NCI-H1417 (cell line): ENCODE data around the gene CUX1.
A peak's percentile ranks its signal among the peaks of the same experiment; 100 is the strongest.
"Not testable (repeated sequence)": the region's sequence is repeated elsewhere in the genome, so short reads cannot be mapped to it uniquely, and the experiment has no call there.

Experiments used
- DNase-seq, 3 experiments: peaks; one replicate each; lab custom pipeline; 2025; lab: John Stamatoyannopoulos, UW

Gene CUX1

DNA sequence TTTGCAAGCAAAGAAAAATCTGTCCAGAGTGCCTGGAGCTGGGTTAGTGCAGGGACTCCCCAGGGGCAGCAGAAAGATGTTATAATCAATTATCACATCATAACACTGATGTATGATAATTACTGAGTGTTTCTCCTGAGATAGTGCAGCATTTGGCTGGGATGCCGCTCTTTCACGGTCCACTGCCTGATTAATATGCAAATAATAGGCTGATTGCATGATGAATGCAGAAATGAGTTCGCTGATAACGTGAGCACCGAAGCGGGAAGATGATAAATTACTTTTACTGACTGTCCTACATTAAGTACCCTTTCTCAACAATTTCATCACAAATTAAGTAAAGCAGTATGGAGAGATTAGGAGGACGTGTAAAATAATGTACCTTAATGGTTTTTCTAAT is 397.8 kb downstream of the CUX1 start:
- peak in 2 of 3 experiments; percentile 14 to 47 for DNase-seq

DNA sequence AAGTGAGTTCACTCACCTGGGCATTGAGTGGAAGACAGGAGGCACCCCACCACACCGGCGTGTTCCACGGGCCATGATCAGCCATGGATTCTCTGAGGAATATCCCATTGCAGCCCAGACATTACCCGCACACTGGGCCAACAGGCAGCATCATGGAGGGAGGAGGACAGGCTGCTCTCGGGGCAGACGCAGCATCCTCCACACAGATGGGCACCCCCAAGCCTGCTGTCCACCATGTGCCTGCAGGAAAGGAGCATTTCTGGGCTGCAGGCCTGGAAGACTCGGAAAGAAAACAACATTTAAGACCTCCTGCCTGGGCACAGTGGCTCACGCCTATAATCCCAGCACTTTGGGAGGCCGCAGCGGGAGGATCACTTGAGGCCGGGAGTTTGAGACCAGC is 398.3 kb downstream of the CUX1 start:
- DNase-seq, result no peak

DNA sequence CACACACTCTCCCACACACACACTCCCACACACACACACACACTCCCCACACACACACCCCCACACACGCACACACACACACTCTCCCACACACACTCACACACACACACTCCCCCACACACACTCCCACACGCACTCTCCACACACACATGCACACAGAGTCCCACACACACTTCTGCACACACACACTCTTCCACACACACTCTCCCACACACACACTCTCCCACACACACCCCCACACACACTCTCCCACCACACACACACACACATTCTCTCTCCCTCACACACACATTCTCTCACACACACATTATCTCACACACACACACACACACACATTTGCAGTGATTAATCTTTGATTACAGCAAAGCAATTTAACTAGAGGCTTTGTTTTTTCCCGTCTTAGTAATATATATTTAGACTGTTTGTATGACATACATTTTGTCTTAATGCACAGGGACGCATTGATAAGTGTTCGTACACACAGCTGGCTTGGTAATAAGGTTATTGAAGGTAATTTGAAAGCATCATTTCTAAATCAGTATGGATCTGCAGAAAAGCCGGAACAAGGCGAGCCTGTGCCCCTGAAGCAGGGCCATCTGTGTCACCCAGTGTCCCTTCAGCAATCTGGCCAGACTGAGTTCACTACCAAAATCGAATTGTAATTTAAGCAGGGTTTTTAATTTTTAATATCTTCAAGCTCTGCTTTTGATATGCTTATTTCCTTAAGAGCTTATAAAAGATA is 399.3 kb downstream of the CUX1 start:
- DNase-seq, result no peak

DNA sequence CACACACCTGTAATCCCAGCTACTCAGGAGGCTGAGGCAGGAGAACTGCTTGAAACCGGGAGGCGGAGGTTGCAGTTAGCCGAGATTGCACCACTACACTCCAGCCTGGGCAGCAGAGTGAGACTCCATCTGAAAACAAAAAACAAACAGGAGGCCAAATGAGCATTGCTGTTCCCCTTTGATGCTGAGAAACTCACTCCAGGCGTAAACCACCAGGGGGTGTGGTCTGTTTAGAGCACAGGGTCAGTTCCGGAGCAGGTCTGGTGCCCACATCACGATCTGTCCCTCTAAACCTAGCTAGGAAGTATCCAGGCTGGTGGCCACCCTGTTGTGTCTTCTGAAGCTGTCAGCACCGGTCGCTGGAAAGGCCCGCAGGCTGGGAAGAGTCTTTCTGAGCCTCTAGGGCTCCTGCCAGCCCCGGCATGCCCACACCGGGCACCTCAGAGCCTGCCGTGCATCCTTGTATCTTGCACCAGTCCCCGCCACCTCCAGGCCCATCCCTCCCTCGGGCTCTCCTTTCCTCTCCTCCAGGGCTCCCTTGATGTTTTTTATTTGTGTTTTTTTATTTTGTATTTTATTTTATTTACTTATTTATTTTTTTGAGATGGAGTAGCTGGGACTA is 402.9 kb downstream of the CUX1 start:
- DNase-seq, result no peak

DNA sequence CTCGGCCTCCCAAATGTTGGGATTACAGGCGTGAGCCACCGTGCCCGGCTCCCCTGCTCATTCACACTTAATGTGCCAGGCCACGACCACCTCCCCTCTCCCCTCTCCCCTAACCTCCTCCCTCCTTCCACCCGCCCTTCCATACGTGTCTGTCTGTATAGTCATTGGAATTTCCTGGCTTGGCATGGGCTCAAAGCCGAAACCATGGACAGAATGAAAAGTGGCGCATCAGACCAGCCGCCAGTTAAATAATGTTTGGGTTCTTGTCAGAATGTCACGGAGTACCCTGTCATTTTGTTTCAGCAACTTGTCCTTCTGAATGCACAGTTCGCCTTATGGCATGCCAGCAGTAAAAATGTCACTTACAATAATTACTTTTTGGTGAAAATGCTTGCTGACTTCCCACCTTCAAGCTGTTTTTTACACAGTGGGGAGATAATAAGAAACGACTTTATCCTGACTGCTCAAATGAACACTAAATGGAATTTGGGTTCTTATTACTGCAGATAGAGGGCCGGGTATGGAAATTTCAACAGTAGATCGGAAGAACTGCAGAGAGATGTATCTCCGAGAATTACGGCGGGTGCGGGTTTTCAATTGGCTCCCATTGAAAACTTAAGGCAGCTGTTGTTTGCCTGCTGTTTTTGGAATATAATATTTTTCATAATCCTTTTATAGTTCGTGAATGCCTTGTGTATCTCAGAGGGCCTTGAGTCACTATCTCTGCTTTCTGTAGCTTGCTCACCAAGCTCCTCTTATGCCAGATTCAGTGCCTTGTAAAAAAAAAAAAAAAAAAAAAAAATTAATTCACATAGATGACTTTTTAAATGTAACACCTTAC is 403.8 kb downstream of the CUX1 start:
- DNase-seq, result no peak

DNA sequence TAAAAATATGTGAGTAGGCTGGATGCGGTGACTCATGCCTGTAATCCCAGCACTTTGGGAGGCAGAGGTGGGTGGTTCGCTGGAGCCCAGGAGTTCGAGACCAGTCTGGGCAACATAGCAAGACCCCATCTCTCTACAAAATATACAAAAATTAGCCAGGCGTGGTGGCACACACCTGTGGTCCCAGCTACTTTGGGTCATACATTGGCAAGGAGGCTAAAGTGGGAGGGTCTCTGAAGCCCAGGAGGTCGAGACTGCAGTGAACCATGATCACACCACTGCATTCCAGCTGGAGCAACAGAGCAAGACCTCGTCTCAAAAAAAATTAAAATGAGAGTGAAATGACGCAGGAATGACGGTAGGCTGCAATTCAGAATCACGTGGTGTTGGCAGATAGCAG is 404.5 kb downstream of the CUX1 start:
- no peak for DNase-seq

DNA sequence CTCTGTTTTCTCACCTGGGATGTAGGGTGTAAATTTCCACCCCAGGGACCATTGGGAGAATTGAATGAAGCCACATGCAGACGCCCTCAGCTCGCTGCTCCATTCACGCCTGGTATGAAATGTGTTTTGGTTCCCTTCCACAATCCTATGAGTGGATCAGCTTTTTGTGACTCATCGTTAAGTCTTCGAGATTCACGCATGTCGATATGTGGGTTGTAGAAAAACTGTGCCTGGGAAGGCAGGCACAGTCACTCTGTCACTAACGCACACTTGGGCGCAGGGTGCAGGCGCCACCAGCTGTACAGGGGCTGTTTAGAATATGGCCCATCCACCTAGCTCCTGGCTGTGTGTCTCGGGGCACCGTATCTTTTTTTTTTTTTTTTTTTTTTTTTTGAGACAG is 405.0 kb downstream of the CUX1 start:
- DNase-seq, result no peak

DNA sequence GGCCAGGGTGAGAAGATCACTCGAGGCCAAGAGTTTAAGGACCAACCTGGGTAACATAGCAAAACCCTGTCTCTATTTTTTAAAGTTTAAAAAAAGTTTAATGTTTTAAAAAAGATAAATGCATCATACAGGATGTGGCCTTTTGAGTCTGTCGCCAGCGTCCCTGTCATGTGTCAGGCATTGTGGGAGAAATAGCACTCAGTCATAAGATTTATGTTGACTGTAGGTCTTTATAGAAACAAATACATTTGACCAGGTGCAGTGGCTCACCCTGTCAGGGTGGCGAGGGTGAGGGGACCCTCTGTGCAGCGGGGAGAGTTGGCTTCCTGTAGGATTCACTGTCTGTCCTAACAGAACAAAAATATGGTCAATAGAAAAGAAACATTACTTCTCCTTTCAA is 405.8 kb downstream of the CUX1 start:
- peak in 1 of 3 experiments; percentile 11 for DNase-seq

DNA sequence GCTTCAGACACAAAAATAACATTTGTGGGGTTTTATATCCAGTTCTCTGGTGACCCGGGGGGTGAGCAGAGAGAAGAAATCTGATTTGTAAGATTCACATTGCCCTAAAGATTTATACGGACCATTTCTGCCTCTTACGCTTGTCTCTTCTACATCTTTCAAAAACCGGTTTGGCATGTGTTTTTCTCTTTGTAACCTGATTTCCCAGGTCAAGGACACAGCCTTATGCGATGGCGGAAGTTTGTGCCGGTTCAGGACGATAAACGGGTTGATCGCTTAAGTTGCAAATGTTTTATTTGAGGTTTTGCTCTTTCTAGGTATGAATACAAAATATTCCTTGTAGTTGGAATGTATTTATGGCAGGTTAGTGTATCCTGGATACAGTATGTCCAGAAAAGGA is 407.6 kb downstream of the CUX1 start:
- no peak for DNase-seq

DNA sequence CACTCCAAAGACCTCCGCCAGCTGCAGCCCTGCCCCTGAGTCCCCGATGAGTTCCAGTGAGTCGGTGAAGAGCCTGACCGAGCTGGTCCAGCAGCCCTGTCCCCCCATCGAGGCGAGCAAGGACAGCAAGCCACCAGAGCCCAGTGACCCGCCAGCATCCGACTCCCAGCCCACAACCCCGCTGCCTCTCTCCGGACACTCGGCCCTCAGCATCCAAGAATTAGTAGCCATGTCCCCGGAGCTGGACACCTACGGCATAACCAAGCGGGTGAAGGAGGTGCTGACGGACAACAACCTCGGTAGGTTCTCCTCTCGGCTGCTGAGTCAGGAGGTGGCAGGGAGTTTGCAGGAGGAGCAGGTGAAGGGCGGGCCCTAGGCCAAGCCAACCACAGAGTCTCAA is 409.9 kb downstream of the CUX1 start:
- DNase-seq, result no peak

DNA sequence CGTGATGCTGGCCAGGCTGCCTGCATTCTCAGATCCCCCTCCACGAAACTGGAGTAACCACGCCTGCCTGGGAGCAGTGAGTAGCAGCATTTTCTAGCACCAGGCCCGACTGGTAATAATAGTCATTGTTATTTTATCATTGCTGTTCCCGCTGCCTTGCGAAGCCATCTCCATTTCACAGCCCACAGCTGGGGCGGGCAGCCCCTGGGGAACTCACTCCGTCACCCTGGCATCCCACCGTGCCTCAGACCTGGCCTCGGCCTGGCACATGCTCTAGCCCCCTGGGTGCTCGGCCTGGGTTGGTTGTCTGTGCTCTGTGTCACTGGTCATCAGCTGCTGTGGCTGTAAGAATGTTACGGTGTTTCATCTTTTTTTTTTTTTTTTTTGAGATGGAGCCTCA is 411.5 kb downstream of the CUX1 start:
- DNase-seq, result no peak

DNA sequence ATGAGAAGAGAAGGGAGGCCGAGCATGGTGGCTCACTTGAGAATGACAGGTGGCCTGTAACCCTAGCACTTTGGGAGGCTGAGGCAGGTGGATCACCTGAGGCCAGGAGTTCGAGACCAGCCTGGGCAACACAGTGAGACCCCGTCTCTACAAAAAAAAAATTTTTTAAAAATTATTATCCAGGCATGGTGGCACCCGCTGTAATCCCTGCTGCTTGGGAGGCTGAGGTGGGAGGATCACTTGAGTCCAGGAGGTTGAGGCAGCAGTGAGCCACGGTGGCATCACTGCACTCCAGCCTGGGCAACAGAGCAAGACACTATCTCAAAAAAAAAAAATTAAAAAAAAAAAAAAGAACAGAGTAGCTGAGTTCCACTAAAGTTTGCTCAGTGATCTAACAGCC is 412.7 kb downstream of the CUX1 start:
- DNase-seq, result not testable (repeated sequence)

DNA sequence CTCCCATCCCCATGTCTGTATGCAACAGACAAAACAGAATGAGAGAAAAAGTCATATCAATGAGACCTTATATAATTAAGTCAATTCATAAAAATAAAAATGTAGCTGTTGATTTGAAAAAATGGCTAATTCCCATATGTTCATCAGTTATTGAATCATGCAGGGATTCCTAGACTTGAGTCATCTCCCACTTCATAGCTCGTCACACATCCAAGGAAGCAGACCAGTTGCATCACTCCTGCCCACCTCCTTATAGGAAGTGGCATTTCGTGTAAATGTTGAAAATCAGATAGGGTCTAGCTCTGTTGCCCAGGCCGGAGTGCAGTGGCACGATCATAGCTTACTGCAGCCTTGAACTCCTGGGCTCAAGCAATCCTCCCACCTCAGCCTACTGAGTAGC is 413.2 kb downstream of the CUX1 start:
- no peak for DNase-seq

DNA sequence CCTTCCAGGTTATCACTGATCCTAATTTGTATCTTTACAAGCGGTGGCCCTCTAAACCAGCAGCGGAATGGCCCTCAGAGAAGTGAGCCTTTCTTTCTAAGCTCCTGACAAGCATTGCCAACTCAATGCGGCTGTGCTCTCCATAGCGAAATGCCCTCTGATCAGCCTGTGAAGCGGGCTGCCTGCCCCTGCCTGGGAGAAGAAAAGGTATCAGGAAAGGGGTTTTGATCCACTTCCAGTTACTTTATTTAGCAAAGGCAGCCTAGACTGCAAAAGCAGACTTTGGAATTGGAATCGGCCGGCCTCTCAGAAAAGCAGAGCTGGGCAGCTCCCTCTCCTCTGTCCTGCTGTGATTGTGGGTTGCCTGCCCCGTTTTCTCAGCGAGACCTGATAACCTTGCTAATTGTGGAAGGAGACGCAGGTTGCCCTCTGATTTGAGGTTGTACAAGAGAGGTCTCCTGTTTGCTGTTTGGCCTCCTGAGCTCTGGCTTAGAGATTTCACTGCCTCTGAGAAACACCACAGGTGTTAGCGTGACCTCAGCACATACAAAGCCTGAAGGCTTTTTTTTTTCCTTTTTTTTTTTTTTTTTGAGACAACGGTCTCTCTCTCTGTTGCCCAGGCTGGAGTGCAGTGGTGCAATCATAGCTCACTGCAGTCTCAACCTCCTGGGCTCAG is 415.3 kb downstream of the CUX1 start:
- DNase-seq, result no peak

DNA sequence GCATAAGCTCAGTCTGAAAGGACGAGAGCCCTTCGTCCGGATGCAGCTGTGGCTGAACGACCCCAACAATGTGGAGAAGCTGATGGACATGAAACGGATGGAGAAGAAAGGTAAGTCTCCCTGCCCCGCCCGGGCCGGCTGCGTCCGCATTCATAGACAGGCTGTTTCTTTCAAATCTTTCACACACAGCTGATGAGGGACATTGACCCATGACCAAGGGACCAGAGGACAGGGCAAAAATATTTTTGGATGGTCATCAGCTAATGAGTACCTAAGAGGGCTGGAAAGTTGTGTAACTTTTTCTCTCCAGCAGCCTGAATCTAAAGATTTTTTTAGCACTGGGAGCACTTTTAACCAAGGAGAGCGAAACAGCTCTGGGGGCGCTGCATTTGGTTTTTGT is 416.7 kb downstream of the CUX1 start:
- DNase-seq, result no peak

DNA sequence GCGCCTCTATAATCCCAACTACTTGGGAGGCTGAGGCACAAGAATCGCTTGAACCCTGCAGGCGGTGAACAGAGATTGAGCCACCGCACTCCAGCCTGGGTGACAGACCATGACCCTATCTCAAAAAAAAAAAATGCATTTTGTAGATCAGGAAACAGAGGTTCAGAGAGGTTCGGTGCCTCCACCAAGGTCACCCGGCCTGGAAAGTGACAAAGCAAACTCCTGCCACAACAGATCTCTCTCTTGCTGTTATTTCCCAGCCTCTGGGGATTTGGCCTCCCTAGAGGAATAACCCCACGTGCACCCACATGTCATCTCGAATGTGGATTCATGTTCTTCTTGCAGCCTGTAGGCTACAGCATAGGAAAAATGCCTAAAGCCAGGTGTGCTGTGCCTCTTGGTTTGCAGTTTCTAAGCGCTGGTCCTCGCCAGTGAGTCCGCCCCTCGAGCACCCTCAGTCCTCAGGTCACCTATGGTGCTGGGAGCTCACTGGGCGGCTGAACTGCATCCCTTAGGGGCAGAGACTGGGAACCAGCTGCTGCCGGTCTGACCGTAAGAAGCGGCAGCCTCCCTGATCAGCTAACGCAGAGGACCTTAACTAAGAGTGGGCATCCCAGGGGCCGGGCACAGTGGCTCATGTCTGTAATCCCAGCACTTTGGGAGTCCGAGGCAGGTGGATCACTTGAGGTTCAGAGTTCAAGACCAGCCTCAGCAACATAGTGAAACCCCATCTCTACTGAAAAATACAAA is 417.6 kb downstream of the CUX1 start:
- no peak for DNase-seq

DNA sequence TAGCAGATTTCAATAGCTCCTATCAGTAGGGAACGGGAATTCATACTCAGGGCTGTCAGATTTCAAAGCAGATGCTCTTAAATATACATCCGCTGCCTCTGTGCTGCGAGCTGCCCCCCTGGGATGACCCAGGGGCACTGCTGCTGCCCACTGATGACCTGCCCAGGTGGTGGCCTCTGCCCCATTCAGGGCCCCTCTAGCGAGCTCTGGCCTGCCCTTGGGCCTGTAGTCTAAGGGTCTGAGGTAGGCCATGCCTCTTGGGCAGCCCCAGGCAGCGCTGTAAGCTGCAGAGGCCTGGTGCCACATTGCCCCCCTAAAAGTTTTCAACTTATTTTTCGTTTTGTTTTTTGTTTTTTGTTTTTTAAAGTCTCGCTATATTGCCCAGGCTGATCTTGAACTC is 418.7 kb downstream of the CUX1 start:
- no peak for DNase-seq

DNA sequence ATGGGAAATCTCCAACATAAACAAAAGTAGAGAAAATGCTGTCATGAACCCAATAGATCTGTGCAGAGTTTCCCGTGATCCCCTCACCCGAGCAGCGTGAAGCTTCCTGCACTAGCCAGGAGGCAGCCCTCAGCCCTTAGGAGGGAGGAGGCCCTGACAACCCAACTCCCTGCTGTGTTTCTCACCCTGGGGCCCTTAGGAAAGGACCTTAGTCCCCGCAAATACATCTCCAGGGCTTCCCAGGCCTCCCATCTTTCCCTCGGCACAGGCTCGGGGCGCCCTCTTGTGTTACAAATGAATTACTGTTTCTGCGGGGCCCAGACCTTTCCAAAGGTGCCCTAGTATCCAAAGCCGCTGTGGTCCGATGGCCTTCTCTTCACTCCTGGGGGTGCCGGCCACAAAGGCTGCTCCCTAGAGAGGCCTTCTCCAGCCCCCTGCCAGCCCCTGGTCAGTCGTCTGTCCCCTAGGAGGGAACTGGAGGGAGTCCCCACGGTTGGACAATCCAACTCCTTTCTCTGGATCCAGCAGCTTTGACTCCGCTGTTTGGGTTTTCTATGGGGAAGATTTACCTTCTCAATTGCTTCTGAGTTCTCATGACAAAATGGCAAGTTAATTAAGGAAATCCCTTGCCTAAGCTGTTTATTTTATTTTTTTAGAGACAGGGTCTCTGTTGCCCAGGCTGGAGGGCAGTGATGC is 419.3 kb downstream of the CUX1 start:
- DNase-seq, result peak; percentile 55 to 79 (median 65)

DNA sequence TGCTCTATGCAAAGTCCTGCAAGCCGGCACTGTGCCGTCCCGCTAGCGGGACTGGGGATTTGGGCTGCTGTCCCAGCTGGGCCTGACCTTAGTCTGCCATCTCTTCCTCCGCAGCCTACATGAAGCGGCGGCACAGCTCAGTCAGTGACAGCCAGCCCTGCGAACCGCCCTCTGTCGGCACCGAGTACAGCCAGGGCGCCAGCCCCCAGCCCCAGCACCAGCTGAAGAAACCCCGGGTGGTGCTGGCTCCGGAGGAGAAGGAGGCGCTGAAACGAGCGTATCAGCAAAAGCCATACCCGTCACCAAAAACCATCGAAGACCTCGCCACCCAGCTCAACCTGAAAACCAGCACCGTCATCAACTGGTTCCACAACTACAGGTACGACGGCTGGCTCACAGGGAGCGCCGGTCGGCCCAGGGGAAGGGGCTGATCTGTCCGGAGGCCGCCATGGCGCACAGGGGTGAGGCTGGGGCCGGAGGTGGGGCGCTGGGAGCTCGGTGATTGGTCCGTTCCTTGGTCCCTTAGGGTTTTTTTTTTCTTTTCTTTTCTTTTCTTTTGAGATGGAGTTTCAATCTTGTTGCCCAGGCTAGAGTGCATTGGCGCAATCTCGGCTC is 421.9 kb downstream of the CUX1 start:
- no peak for DNase-seq

DNA sequence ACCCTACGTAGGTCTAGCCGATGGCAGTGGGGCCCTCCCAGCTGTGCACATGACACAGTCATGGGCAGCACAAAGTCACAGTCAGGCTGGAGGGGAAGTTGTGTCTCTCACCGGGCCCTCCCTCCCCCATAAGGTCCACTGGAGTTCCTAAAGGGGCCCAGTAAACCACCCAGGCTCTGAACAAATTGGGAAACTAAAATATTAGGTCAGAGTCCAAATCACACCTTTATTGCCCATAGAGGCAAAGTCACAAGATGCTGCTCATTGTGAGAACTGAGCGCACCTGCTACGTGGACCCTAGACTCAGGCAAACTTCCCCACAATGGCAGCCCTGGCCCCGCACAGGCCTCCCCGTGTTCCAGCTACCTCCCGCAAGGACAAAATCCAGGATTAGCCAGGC is 424.0 kb downstream of the CUX1 start:
- DNase-seq, result no peak

DNA sequence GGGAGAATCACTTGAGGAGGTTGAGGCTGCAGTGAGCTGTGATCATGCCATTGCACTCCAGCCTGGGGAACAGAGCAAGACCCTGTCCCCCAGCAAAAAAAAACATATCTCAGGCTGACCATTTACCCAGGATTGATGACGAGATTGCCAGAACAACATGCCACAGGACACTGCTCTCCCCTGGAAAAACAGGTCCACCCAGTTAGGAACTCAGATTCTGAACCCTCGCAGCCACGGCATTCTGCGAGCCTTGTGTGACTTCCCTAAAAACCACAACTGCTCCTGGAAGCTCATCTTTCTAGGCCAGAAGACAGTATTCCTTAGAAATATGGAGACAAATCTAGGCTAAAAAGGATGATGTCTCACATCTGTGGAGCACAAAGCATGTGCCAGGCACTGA is 427.2 kb downstream of the CUX1 start:
- no peak for DNase-seq
